HFF-Myc (cell line): Measurements from ENCODE around the gene DERA.

Experiments used
- DNase-seq: peaks from one replicate; pipeline ENCODE4 v3.0.0-alpha.2; 2011; ENCODE audit warnings: low read depth; ENCODE audit errors: extremely low read depth
- H3K4me3 ChIP-seq: replicated peaks from 2 replicates; pipeline ENCODE4 v1.5.1; 2011; ENCODE audit warnings: low read depth, mild to moderate bottlenecking, control low read depth, low read length
- TF ChIP-seq, protein P1 (sequence below): IDR thresholded peaks from 2 replicates; pipeline ENCODE4 v1.5.1; 2012; ENCODE audit warnings: mild to moderate bottlenecking, low read depth, low read length, control low read depth; ENCODE audit errors: missing control alignments

The DERA gene

DNA sequence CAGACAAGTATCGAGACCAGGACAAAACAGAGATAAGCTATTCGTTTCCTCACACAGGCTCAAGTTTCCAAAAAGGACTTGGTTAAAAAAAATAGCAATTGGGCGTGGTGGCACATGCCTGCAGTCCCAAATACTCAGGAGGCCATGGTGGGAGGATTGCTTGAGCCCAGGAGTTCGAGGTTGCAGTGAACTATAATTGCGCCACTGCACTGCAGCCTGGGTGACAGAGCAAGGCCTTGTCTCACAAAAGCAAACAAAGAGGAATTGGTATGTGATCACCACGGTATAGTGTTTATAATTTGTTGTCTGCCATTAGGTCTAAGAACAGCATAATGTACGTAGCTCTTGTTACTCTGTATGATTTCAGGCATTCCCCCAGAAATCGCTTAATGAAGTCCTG, 175.3 kb downstream of the DERA start:
- H3K4me3 ChIP-seq: no peak overlapping the region
- TF ChIP-seq, protein P1, sequence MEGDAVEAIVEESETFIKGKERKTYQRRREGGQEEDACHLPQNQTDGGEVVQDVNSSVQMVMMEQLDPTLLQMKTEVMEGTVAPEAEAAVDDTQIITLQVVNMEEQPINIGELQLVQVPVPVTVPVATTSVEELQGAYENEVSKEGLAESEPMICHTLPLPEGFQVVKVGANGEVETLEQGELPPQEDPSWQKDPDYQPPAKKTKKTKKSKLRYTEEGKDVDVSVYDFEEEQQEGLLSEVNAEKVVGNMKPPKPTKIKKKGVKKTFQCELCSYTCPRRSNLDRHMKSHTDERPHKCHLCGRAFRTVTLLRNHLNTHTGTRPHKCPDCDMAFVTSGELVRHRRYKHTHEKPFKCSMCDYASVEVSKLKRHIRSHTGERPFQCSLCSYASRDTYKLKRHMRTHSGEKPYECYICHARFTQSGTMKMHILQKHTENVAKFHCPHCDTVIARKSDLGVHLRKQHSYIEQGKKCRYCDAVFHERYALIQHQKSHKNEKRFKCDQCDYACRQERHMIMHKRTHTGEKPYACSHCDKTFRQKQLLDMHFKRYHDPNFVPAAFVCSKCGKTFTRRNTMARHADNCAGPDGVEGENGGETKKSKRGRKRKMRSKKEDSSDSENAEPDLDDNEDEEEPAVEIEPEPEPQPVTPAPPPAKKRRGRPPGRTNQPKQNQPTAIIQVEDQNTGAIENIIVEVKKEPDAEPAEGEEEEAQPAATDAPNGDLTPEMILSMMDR: no peak
- no peak for DNase-seq

DNA sequence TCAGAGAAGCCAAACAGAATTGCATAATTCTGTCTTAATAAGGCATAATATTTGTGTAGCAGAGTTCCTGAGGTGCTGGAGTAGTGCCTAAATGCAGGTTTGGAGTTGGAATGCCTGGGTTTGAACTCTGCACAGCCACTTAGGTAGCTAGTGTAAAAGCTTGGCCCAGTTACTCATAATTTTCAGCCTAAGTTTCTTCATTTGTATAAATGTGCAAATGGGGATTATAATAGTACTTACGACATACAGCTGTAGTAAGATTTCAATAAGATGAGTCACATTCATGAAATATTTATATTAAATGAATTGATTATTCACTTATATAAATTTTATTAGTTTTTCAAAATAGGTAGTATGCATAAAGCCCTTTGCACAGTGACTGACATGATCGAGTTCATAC, 175.8 kb downstream of the DERA start:
- TF ChIP-seq, protein P1: no peak
- no peak for DNase-seq

More for the DNA sequence above, 175.8 kb downstream of the DERA start:
- H3K4me3 ChIP-seq: no peak overlapping the region
